ENCODE data around the gene HECA. TPM values are rescaled to one million over a fixed set of nuclear protein-coding genes. Genes with fewer than 3 reads are reported as not detected.

The HECA gene
- polyA plus RNA-seq, 3 donors = 2.1 to 28.7 (median 3.3) TPM

GRCh38 chr6:139173822-139174221 is 38.9 kb downstream of the HECA start:
- intact Hi-C loops (cut with micrococcal nuclease) = loop anchor here in 1 of 2 donors (5.0 kb wide), 1 partner anchor 37 kb away; the partner anchor contains the start of gene HECA
- Histone ChIP-seq H2AFZ (ENCODE audit: insufficient read depth, low read depth, low read length, poor library complexity, severe bottlenecking) (no peak overlapping the region), H4K20me1 (ENCODE audit: insufficient read depth, low read length) (peaks cover 85% of the 10 kb centered on the region)

DNA sequence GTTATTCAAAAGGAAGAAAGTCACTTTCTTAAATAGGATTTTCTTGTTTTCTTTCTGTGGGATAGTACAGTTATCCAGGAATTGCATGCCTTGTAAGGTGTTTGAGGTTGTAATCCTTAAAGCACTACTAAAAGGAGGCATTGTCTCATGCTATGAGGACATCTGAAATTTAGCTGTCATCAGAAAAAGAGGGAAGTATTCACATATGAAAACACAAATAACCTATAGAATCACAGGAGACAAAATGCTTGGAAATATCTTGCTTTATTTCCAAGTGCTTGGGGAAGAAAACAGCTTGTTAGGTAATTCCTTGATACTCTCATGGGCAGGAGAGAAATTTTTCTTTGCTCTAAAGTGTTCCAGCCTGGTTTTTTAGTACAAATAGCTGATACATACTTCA is 40.1 kb downstream of the HECA start:
- Histone ChIP-seq H3K36me3 (replicated peaks in 1 of 2; ENCODE audit: control insufficient read depth in 1 of 2, insufficient read depth in 2 of 2, low read length in 2 of 2) (peaks cover 48 to 93% of the 10 kb centered on the region in 2 donors), H4K20me1 (ENCODE audit: insufficient read depth, low read length) (peaks cover 79% of the 10 kb centered on the region), H3K9me3 (replicated peaks in 1 of 2; ENCODE audit: control insufficient read depth in 1 of 2, insufficient read depth in 1 of 2, low read length in 2 of 2) (no peaks in the 10 kb centered on the region), H3K4me1 (ENCODE audit: control insufficient read depth in 1 of 2, insufficient read depth in 2 of 2, low read length in 2 of 2) (peaks cover 15 to 34% of the 10 kb centered on the region in 2 donors), H2AFZ (ENCODE audit: insufficient read depth, low read depth, low read length, poor library complexity, severe bottlenecking) (no peak overlapping the region), H3K4me3 (replicated peaks in 1 of 3; ENCODE audit: low read depth in 2 of 3, low read length in 3 of 3) (no peak overlapping the region), H3K27ac (ENCODE audit: low read depth in 1 of 2, low read length in 2 of 2) (peak overlapping the region in 1 of 2 donors; percentile 71), H3K9ac (ENCODE audit: insufficient read depth, low read length, poor library complexity, severe bottlenecking) (no peak overlapping the region), H3K79me2 (ENCODE audit: insufficient read depth, low read length) (peaks cover 59% of the 10 kb centered on the region), H3K4me2 (replicated peaks; ENCODE audit: extremely low read depth, low read length, poor library complexity, severe bottlenecking) (no peak overlapping the region), H3K27me3 (ENCODE audit: control insufficient read depth in 2 of 2, insufficient read depth in 2 of 2, low read length in 2 of 2) (no peaks in the 10 kb centered on the region)
- Mint-ChIP-seq H3K36me3 (peaks cover 70 to 74% of the 10 kb centered on the region in 2 donors), H3K9me3 (peaks cover 0 to 3% (median 0%) of the 10 kb centered on the region in 7 donors), H3K4me1 (peaks cover 32% of the 10 kb centered on the region), H3K27me3 (ENCODE audit: low read depth in 3 of 3) (no peaks in the 10 kb centered on the region), H3K4me3 (no peak overlapping the region), H3K27ac (peak overlapping the region; percentile 71 to 89 (median 83))
- TF ChIP-seq, protein P1, sequence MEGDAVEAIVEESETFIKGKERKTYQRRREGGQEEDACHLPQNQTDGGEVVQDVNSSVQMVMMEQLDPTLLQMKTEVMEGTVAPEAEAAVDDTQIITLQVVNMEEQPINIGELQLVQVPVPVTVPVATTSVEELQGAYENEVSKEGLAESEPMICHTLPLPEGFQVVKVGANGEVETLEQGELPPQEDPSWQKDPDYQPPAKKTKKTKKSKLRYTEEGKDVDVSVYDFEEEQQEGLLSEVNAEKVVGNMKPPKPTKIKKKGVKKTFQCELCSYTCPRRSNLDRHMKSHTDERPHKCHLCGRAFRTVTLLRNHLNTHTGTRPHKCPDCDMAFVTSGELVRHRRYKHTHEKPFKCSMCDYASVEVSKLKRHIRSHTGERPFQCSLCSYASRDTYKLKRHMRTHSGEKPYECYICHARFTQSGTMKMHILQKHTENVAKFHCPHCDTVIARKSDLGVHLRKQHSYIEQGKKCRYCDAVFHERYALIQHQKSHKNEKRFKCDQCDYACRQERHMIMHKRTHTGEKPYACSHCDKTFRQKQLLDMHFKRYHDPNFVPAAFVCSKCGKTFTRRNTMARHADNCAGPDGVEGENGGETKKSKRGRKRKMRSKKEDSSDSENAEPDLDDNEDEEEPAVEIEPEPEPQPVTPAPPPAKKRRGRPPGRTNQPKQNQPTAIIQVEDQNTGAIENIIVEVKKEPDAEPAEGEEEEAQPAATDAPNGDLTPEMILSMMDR (IDR thresholded peaks at IDR 0.05) = no peak
- intact Hi-C loops (cut with micrococcal nuclease) = loop anchor here in 1 of 2 donors (5.0 kb wide), 1 partner anchor 38 kb away; the partner anchor contains the start of gene HECA
- no peak for DNase-seq

More at GRCh38 chr6:139173822-139174221, 38.9 kb downstream of the HECA start:
- Histone ChIP-seq H3K27me3 (ENCODE audit: control insufficient read depth in 2 of 2, insufficient read depth in 2 of 2, low read length in 2 of 2) (no peaks in the 10 kb centered on the region), H3K9me3 (replicated peaks in 1 of 2; ENCODE audit: control insufficient read depth in 1 of 2, insufficient read depth in 1 of 2, low read length in 2 of 2) (no peaks in the 10 kb centered on the region), H3K4me2 (replicated peaks; ENCODE audit: extremely low read depth, low read length, poor library complexity, severe bottlenecking) (no peak overlapping the region), H3K27ac (ENCODE audit: low read depth in 1 of 2, low read length in 2 of 2) (no peak overlapping the region), H3K4me1 (ENCODE audit: control insufficient read depth in 1 of 2, insufficient read depth in 2 of 2, low read length in 2 of 2) (peaks cover 15 to 34% of the 10 kb centered on the region in 2 donors), H3K36me3 (replicated peaks in 1 of 2; ENCODE audit: control insufficient read depth in 1 of 2, insufficient read depth in 2 of 2, low read length in 2 of 2) (peaks cover 43 to 91% of the 10 kb centered on the region in 2 donors), H3K79me2 (ENCODE audit: insufficient read depth, low read length) (peaks cover 67% of the 10 kb centered on the region), H3K9ac (ENCODE audit: insufficient read depth, low read length, poor library complexity, severe bottlenecking) (no peak overlapping the region), H3K4me3 (replicated peaks in 1 of 3; ENCODE audit: low read depth in 2 of 3, low read length in 3 of 3) (no peak overlapping the region)
- Mint-ChIP-seq H3K9me3 (peaks cover 0 to 3% (median 0%) of the 10 kb centered on the region in 7 donors), H3K4me3 (no peak overlapping the region), H3K27me3 (ENCODE audit: low read depth in 3 of 3) (no peaks in the 10 kb centered on the region), H3K27ac (peak overlapping the region in 2 of 7 donors; percentile 48 to 49), H3K36me3 (peaks cover 71 to 75% of the 10 kb centered on the region in 2 donors), H3K4me1 (peaks cover 32% of the 10 kb centered on the region)
- DNase-seq = no peak
- TF ChIP-seq, protein P1 (IDR thresholded peaks at IDR 0.05) = no peak
- 83% methylated on average over 1 of the region's 1 CpG for WGBS (ENCODE audit: insufficient coverage)
